Measurements from ENCODE around the gene FGF14. TPM values are rescaled to one million over a fixed set of nuclear protein-coding genes. Genes with fewer than 3 reads are reported as not detected.

The FGF14 gene
- total RNA-seq, 2 donors from 2014 or later: under 0.01 to 0.28 TPM

- 46% methylated on average over 3 of the region's 3 CpGs for WGBS
- no peak for DNase-seq (ENCODE audit: low spot score)
These were observed 310.6 kb downstream of the FGF14 start for GRCh38 chr13:102091231-102091630.

GRCh38 chr13:102090532-102090931, 311.3 kb downstream of the FGF14 start:
- intact Hi-C loops (cut with DNase I): no loop called here
- Histone ChIP-seq H3K27me3 (replicated peaks; ENCODE audit: insufficient read depth) (no peaks in the 10 kb centered on the region), H3K9me3 (no peaks in the 10 kb centered on the region), H3K4me3 (no peak overlapping the region), H3K4me1 (replicated peaks) (no peaks in the 10 kb centered on the region), H3K36me3 (no peaks in the 10 kb centered on the region), H3K27ac (no peak overlapping the region)
- DNase-seq (ENCODE audit: low spot score): no peak
- WGBS: 83% methylated on average over 8 of the region's 8 CpGs
- no peak for TF ChIP-seq CTCF (IDR thresholded peaks at IDR 0.05)

More at GRCh38 chr13:102091231-102091630, 310.6 kb downstream of the FGF14 start:
- TF ChIP-seq CTCF (IDR thresholded peaks at IDR 0.05): no peak
- no peak for TF ChIP-seq POLR2A (IDR thresholded peaks at IDR 0.05)
- TF ChIP-seq POLR2AphosphoS5 (IDR thresholded peaks at IDR 0.05): no peak
- no peaks in the 10 kb centered on the region for H3K4me1 ChIP-seq (replicated peaks)
- no peak overlapping the region for H3K4me3 ChIP-seq
- no peaks in the 10 kb centered on the region for H3K27me3 ChIP-seq (replicated peaks; ENCODE audit: insufficient read depth)
- H3K9me3 ChIP-seq: no peaks in the 10 kb centered on the region
- intact Hi-C loops (cut with DNase I): no loop called here
- no peak overlapping the region for H3K27ac ChIP-seq
- H3K36me3 ChIP-seq: no peaks in the 10 kb centered on the region

- intact Hi-C loops (cut with DNase I): no loop called here
- Histone ChIP-seq H3K4me3 (no peak overlapping the region), H3K9me3 (no peaks in the 10 kb centered on the region), H3K27ac (no peak overlapping the region), H3K4me1 (replicated peaks) (no peaks in the 10 kb centered on the region), H3K36me3 (no peaks in the 10 kb centered on the region), H3K27me3 (replicated peaks; ENCODE audit: insufficient read depth) (no peaks in the 10 kb centered on the region)
- no peak for TF ChIP-seq POLR2AphosphoS5 (IDR thresholded peaks at IDR 0.05)
- no peak for TF ChIP-seq POLR2A (IDR thresholded peaks at IDR 0.05)
- TF ChIP-seq CTCF (IDR thresholded peaks at IDR 0.05): no peak
- no peak for DNase-seq (ENCODE audit: low spot score)
These were observed 312.1 kb downstream of the FGF14 start for GRCh38 chr13:102089722-102090121.

- Histone ChIP-seq H3K27me3 (replicated peaks; ENCODE audit: insufficient read depth) (no peaks in the 10 kb centered on the region), H3K27ac (no peak overlapping the region), H3K4me1 (replicated peaks) (no peaks in the 10 kb centered on the region), H3K4me3 (no peak overlapping the region), H3K9me3 (no peaks in the 10 kb centered on the region), H3K36me3 (no peaks in the 10 kb centered on the region)
- TF ChIP-seq POLR2A (IDR thresholded peaks at IDR 0.05) (no peak), POLR2AphosphoS5 (IDR thresholded peaks at IDR 0.05) (no peak), CTCF (IDR thresholded peaks at IDR 0.05) (peak in 1 of 4 experiments; percentile 6)
- 63% methylated on average over 2 of the region's 2 CpGs for WGBS
- intact Hi-C loops (cut with DNase I): no loop called here
- DNase-seq (ENCODE audit: low spot score): no peak
These were observed 312.7 kb downstream of the FGF14 start for GRCh38 chr13:102089177-102089576.

GRCh38 chr13:102073251-102073650, 328.6 kb downstream of the FGF14 start:
- no peaks in the 10 kb centered on the region for H3K4me1 ChIP-seq (replicated peaks)
- H3K27ac ChIP-seq: no peak overlapping the region
- H3K27me3 ChIP-seq (replicated peaks; ENCODE audit: insufficient read depth): no peaks in the 10 kb centered on the region
- intact Hi-C loops (cut with DNase I): no loop called here
- no peaks in the 10 kb centered on the region for H3K36me3 ChIP-seq
- H3K4me3 ChIP-seq: no peak overlapping the region
- TF ChIP-seq CTCF (IDR thresholded peaks at IDR 0.05) (no peak), POLR2A (IDR thresholded peaks at IDR 0.05) (no peak), POLR2AphosphoS5 (IDR thresholded peaks at IDR 0.05) (no peak)
- H3K9me3 ChIP-seq: no peaks in the 10 kb centered on the region
- 26% methylated on average over 1 of the region's 1 CpG for WGBS
- no peak for DNase-seq (ENCODE audit: low spot score)
